ENCODE results near the gene LUM. TPM values are rescaled to one million over a fixed set of nuclear protein-coding genes. Genes with fewer than 3 reads are reported as not detected.

LUM gene
- total RNA-seq, 1 donor from 2014 or later = not detected

GRCh38 chr12:91064640-91065039, 46.7 kb downstream of the LUM start:
- no peaks in the 10 kb centered on the region for H3K9me3 ChIP-seq (ENCODE audit: low read depth)
- no peaks in the 10 kb centered on the region for H3K27me3 ChIP-seq
- H3K9ac ChIP-seq = no peak overlapping the region
- DNase-seq (ENCODE audit: low spot score) = no peak
- H3K4me1 Mint-ChIP-seq = no peaks in the 10 kb centered on the region
- H3K27ac ChIP-seq = no peak overlapping the region
- no peaks in the 10 kb centered on the region for H3K36me3 ChIP-seq
- peaks cover 2% of the 10 kb centered on the region for H3K9me3 Mint-ChIP-seq
- no peak overlapping the region for H3K4me3 Mint-ChIP-seq
- no peak overlapping the region for H3K27ac Mint-ChIP-seq
- H3K79me2 ChIP-seq (ENCODE audit: low read depth) = no peaks in the 10 kb centered on the region
- H3F3A ChIP-seq (ENCODE audit: low read depth) = no peaks in the 10 kb centered on the region
- H2AFZ ChIP-seq (replicated peaks) = no peak overlapping the region
- peaks cover 3% of the 10 kb centered on the region for H3K27me3 Mint-ChIP-seq (ENCODE audit: insufficient read depth, low read depth)
- H3K36me3 Mint-ChIP-seq = no peaks in the 10 kb centered on the region
- H3K4me1 ChIP-seq = no peaks in the 10 kb centered on the region
- H3K4me3 ChIP-seq = no peak overlapping the region
- TF ChIP-seq EZH2phosphoT487 (IDR thresholded peaks at IDR 0.05) (no peak), CTCF (IDR thresholded peaks at IDR 0.05) (no peak), EZH2 (IDR thresholded peaks at IDR 0.05) (no peak)
- H3K4me2 ChIP-seq = no peak overlapping the region
- H4K20me1 ChIP-seq (ENCODE audit: low read depth) = no peaks in the 10 kb centered on the region

DNA sequence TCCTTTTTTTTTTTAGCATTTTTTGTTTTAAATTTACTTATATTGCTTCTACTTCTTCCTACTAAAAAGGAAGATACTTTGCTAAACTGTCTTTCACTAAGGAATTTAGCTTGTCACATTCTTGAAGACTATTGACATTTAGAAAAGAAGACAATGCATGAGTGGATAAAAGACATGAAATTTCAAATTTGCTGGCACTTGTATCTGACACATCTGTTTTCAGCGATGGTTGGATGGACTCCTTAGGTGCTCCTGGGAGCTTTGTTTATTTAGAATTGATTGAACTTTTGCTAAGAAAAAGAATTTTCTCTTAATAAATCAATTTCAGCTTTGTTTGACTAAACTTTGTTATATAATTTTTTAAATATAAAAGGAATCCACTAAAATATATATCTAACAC, 50.2 kb downstream of the LUM start:
- Mint-ChIP-seq H3K27ac (no peak overlapping the region), H3K4me1 (peaks cover 5% of the 10 kb centered on the region), H3K4me3 (no peak overlapping the region), H3K9me3 (peaks cover 2% of the 10 kb centered on the region), H3K36me3 (no peaks in the 10 kb centered on the region), H3K27me3 (ENCODE audit: insufficient read depth, low read depth) (no peaks in the 10 kb centered on the region)
- TF ChIP-seq EZH2 (IDR thresholded peaks at IDR 0.05) (no peak), CTCF (IDR thresholded peaks at IDR 0.05) (no peak), EZH2phosphoT487 (IDR thresholded peaks at IDR 0.05) (no peak)
- Histone ChIP-seq H2AFZ (replicated peaks) (no peak overlapping the region), H3K27me3 (no peaks in the 10 kb centered on the region), H3K4me2 (no peak overlapping the region), H3K27ac (no peak overlapping the region), H3K79me2 (ENCODE audit: low read depth) (no peaks in the 10 kb centered on the region), H3K4me3 (no peak overlapping the region), H3F3A (ENCODE audit: low read depth) (no peaks in the 10 kb centered on the region), H4K20me1 (ENCODE audit: low read depth) (no peaks in the 10 kb centered on the region), H3K36me3 (no peaks in the 10 kb centered on the region), H3K9ac (no peak overlapping the region), H3K4me1 (no peaks in the 10 kb centered on the region), H3K9me3 (ENCODE audit: low read depth) (no peaks in the 10 kb centered on the region)
- no peak for DNase-seq (ENCODE audit: low spot score)

GRCh38 chr12:91059211-91059610, 52.1 kb downstream of the LUM start:
- Mint-ChIP-seq H3K4me3 (no peak overlapping the region), H3K9me3 (no peaks in the 10 kb centered on the region), H3K36me3 (no peaks in the 10 kb centered on the region), H3K4me1 (peaks cover 5% of the 10 kb centered on the region), H3K27me3 (ENCODE audit: insufficient read depth, low read depth) (no peaks in the 10 kb centered on the region), H3K27ac (no peak overlapping the region)
- no peaks in the 10 kb centered on the region for H4K20me1 ChIP-seq (ENCODE audit: low read depth)
- H3F3A ChIP-seq (ENCODE audit: low read depth) = no peaks in the 10 kb centered on the region
- no peaks in the 10 kb centered on the region for H3K9me3 ChIP-seq (ENCODE audit: low read depth)
- H3K79me2 ChIP-seq (ENCODE audit: low read depth) = no peaks in the 10 kb centered on the region
- H3K4me1 ChIP-seq = no peaks in the 10 kb centered on the region
- no peak overlapping the region for H3K27ac ChIP-seq
- no peak overlapping the region for H2AFZ ChIP-seq (replicated peaks)
- no peaks in the 10 kb centered on the region for H3K27me3 ChIP-seq
- H3K4me3 ChIP-seq = no peak overlapping the region
- TF ChIP-seq EZH2 (IDR thresholded peaks at IDR 0.05) (no peak), EZH2phosphoT487 (IDR thresholded peaks at IDR 0.05) (no peak), CTCF (IDR thresholded peaks at IDR 0.05) (no peak)
- no peak overlapping the region for H3K4me2 ChIP-seq
- DNase-seq (ENCODE audit: low spot score) = no peak
- H3K9ac ChIP-seq = no peak overlapping the region
- H3K36me3 ChIP-seq = no peaks in the 10 kb centered on the region

Data from neural progenitor cell (in vitro differentiated cells).